ENCODE data around the gene CNOT6. TPM values are rescaled to one million over a fixed set of nuclear protein-coding genes. Genes with fewer than 3 reads are reported as not detected.

Gene CNOT6
- total and polyA plus RNA-seq, 10 of the 15 experiments (the other 5 are each of a cell fraction or from before 2014, with no cell fraction given) = 3.8 to 22.1 (median 12.1) TPM

- FAIRE-seq (no peak), DNase-seq (ENCODE audit: low read depth, low spot score) (no peak), ATAC-seq (no peak)
- ChIA-PET SMC1A (ENCODE audit: uncharacterized antibody, unreplicated experiment) (no interaction called here), CTCF (no interaction called here), POLR2A (no interaction called here), RAD21 (ENCODE audit: unreplicated experiment) (no interaction called here)
- in situ Hi-C loops (cut with MboI) (no loop called here), intact Hi-C loops (cut with micrococcal nuclease; ENCODE audit: unreplicated experiment) (no loop called here)
- Histone ChIP-seq H3K27me3 (replicated peaks in 1 of 2; ENCODE audit: control insufficient read depth in 2 of 2, insufficient read depth in 2 of 2, low read length in 1 of 2) (no peaks in the 10 kb centered on the region), H3K4me1 (ENCODE audit: control insufficient read depth, insufficient read depth, low read length) (no peaks in the 10 kb centered on the region), H3K79me2 (ENCODE audit: control insufficient read depth, insufficient read depth, low read length) (no peaks in the 10 kb centered on the region), H3K27ac (ENCODE audit: control insufficient read depth, insufficient read depth) (no peak overlapping the region), H3K36me3 (ENCODE audit: control insufficient read depth in 2 of 2, insufficient read depth in 2 of 2, low read length in 1 of 2) (no peaks in the 10 kb centered on the region), H4K20me1 (ENCODE audit: control insufficient read depth, insufficient read depth) (no peaks in the 10 kb centered on the region), H3K4me3 (no peak overlapping the region), H2AFZ (ENCODE audit: control insufficient read depth, low read depth, low read length) (no peak overlapping the region), H3K9ac (ENCODE audit: control insufficient read depth, insufficient read depth, low read length) (no peak overlapping the region), H3K4me2 (ENCODE audit: control insufficient read depth, insufficient read depth) (no peak overlapping the region), H3K9me3 (replicated peaks; ENCODE audit: control insufficient read depth, insufficient read depth, low read length) (no peaks in the 10 kb centered on the region)
- 45% methylated on average over 25 of the region's 25 CpGs for WGBS (ENCODE audit: insufficient coverage, insufficient replicate concordance, low lambda C conversion rate, missing lambda C conversion rate)
- no TSS peak for BruUV-seq (replicated peaks)
- no peak for TF ChIP-seq PML (IDR thresholded peaks at IDR 0.05; ENCODE audit: low read length)
- TF ChIP-seq FOS (IDR thresholded peaks at IDR 0.05; ENCODE audit: borderline replicate concordance, extremely low read depth, insufficient read length) = no peak
- no peak for TF ChIP-seq SKIL (IDR thresholded peaks at IDR 0.05; ENCODE audit: low read depth, poor library complexity, severe bottlenecking)
Observed at GRCh38 chr5:180595381-180596114, 101.4 kb downstream of the CNOT6 start.

- H3K27ac ChIP-seq (ENCODE audit: control insufficient read depth, insufficient read depth) = no peak overlapping the region
- H3K36me3 ChIP-seq (ENCODE audit: control insufficient read depth in 2 of 2, insufficient read depth in 2 of 2, low read length in 1 of 2) = no peaks in the 10 kb centered on the region
- H3K4me2 ChIP-seq (ENCODE audit: control insufficient read depth, insufficient read depth) = no peak overlapping the region
- H3K4me3 ChIP-seq = no peak overlapping the region
- intact Hi-C loops (cut with micrococcal nuclease; ENCODE audit: unreplicated experiment) (no loop called here), in situ Hi-C loops (cut with MboI) (no loop called here)
- no peaks in the 10 kb centered on the region for H3K27me3 ChIP-seq (replicated peaks in 1 of 2; ENCODE audit: control insufficient read depth in 2 of 2, insufficient read depth in 2 of 2, low read length in 1 of 2)
- H4K20me1 ChIP-seq (ENCODE audit: control insufficient read depth, insufficient read depth) = no peaks in the 10 kb centered on the region
- DNase-seq (ENCODE audit: low read depth, low spot score) = no peak
- ChIA-PET POLR2A (no interaction called here), RAD21 (ENCODE audit: unreplicated experiment) (no interaction called here), SMC1A (ENCODE audit: uncharacterized antibody, unreplicated experiment) (no interaction called here), CTCF (no interaction called here)
- no peaks in the 10 kb centered on the region for H3K9me3 ChIP-seq (replicated peaks; ENCODE audit: control insufficient read depth, insufficient read depth, low read length)
- H3K79me2 ChIP-seq (ENCODE audit: control insufficient read depth, insufficient read depth, low read length) = no peaks in the 10 kb centered on the region
- H3K4me1 ChIP-seq (ENCODE audit: control insufficient read depth, insufficient read depth, low read length) = no peaks in the 10 kb centered on the region
- ATAC-seq = no peak
- no TSS peak for BruUV-seq (replicated peaks)
- H3K9ac ChIP-seq (ENCODE audit: control insufficient read depth, insufficient read depth, low read length) = no peak overlapping the region
- FAIRE-seq = no peak
- WGBS (ENCODE audit: insufficient coverage, insufficient replicate concordance, low lambda C conversion rate, missing lambda C conversion rate) = 62% methylated on average over 12 of the region's 12 CpGs
- H2AFZ ChIP-seq (ENCODE audit: control insufficient read depth, low read depth, low read length) = no peak overlapping the region
- TF ChIP-seq KDM1A (IDR thresholded peaks at IDR 0.05; ENCODE audit: borderline replicate concordance) (no peak), SMC3 (IDR thresholded peaks at IDR 0.05; ENCODE audit: borderline replicate concordance, low read length) (no peak), EED (IDR thresholded peaks at IDR 0.05; ENCODE audit: low read depth) (no peak), CHD2 (IDR thresholded peaks at IDR 0.05; ENCODE audit: borderline replicate concordance, low read depth, low read length) (no peak), ZNF622 (IDR thresholded peaks at IDR 0.05) (no peak), RAD51 (IDR thresholded peaks at IDR 0.05) (no peak), BCL11A (IDR thresholded peaks at IDR 0.05; ENCODE audit: low read depth, low read length) (no peak), ZBTB40 (IDR thresholded peaks at IDR 0.05; ENCODE audit: borderline replicate concordance) (no peak), MXI1 (IDR thresholded peaks at IDR 0.05; ENCODE audit: low read depth, low read length) (no peak)
Observed at GRCh38 chr5:180596115-180596667, 102.0 kb downstream of the CNOT6 start.

All from GM12878 (cell line).